HG03025 (cell line): ENCODE results near the gene SDCCAG8.
A peak's percentile ranks its signal among the peaks of the same experiment; 100 is the strongest.

ENCODE experiments used
- ATAC-seq: cut with Tn5 transposase; IDR thresholded peaks from one replicate; pipeline ENCODE4 v1.9.1; 2021; ENCODE audit warnings: mild to moderate bottlenecking, moderate library complexity; ENCODE audit not compliant: unreplicated experiment, low FRiP score

SDCCAG8 gene

DNA sequence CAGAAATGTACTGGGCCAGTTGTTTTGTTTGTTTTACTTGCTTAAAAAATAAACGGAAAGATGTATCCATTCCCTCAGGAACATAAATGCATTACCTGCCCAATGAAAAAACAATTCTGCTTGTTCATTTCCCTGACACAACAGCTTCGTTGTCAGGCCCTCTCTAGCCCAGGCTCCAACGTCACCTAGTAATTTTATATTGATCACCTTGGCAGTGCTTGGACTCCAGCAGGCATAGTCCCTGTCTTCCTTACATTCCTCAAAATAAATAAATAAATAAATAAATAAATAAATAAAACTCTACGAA is 2.0 kb upstream of the SDCCAG8 start:
- no peak for ATAC-seq

DNA sequence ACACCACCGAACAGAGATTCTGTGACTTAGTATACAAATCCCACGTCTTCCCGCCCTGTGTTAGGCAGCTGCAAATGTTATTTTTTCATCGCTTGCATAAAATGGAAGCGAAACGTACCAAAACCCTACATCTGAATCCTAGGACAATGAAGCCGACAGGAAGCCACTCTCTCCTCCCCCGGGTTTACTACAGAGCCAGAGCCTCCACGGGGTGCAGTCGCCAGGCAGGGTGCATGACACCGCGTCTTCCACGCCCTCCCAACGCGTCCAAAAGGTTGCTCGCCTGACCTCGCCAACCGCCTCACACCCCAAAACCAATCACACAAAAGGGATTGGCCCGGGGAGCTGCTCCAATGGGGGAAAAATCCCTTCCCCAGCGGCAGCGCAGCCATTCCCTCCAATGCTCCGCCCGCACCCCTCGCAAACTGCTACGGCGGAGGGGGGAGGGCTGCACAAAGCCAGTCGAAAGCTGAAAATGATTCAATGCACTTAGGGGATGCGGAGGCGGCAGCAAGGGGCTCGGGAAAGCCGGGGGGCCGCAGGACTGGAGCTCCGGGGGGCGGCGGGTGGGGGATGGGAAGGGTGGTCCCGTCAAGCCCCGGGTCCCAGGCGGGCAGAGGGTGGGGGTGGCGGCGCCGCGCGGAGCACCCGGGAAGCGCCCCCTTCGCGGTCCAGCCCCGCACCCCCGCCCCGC is 1.5 kb upstream of the SDCCAG8 start:
- ATAC-seq: peak; percentile 17

DNA sequence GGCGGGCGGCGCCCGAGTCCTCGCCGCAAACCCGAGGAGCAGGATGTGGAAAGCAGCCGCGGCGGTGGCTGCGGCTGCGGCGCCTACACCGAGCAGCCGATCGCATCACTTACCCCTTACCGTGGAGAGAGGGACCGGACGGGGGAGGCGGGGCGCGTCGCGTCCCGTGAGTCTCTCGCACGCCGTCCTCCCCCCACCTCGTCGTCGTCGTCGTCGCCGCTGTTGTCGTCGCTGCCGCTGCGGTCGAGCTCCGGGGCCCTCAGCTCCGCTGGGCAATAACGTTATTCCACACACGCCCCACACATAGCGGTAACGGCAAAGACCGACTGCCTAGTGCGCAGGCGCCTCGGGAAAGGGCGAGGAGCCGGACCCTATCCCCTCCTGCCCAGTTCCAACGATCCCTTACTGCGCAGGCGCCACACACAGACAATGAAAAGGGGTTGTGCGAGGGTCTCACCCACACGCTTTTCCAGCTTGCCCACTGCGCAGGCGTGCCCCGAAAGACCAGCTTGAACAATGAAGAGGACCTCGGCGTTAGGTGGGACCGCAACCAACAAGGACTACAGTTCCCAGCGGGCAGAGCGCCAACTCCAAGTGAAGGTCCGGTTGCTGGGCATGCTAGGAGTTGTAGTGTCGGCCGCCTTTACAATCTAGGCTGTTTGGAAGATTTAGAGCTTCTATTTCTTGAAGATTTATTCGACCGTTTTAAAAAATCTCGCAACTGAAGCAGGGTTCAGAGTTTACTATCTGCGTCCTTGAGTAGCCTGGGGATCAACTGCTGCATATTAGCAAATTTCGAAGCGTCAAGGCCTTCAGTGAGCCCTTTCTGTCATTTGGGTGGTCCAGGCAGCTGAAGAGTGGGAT is 682 bp upstream of the SDCCAG8 start, which contains the start of gene CEP170:
Gene CEP170, minus strand, starts transcription at position 355 of the 864 bp plus-strand sequence. CDS start 30,001 bp downstream, outside the sequence.
- peak; percentile 58 for ATAC-seq

- ATAC-seq: no peak
Observed at GRCh38 chr1:243256590-243256989, 749 bp downstream of the SDCCAG8 start.

- no peak for ATAC-seq
Observed at GRCh38 chr1:243257189-243257588, 1.3 kb downstream of the SDCCAG8 start.

- ATAC-seq: no peak
Observed at GRCh38 chr1:243258731-243259130, 2.9 kb downstream of the SDCCAG8 start.

DNA sequence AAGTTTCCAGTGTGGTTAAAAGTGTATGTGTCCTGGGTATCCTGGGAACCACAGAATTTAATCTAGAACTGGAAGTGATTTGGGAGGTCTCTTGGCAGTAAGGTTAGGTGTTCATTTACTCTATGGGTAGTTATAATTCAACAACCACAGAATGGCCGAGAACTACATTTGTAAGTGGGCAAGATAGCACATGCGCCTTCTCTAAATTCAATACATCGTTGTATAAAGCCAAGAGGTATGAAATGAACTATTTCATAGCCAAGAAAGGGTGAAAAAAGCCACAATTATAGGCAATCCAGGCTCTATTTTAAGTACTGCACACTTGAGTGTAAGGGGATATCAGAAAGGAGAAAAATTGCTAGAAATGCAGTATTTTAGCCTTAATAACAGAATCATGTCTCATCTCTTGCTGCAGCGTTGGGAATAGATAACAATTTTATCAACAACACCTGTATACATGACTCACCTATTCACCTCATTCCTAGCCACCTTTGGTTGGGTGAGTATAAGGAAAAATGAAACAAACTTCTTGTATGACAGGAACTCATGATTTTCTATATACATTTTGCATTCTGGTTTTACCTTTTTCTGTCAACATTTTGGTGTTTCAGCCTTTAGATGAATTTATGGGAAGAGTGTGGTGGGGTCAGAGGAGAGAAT is 4.5 kb downstream of the SDCCAG8 start:
- no peak for ATAC-seq

GRCh38 chr1:243261390-243261789 is 5.5 kb downstream of the SDCCAG8 start:
- ATAC-seq: no peak

DNA sequence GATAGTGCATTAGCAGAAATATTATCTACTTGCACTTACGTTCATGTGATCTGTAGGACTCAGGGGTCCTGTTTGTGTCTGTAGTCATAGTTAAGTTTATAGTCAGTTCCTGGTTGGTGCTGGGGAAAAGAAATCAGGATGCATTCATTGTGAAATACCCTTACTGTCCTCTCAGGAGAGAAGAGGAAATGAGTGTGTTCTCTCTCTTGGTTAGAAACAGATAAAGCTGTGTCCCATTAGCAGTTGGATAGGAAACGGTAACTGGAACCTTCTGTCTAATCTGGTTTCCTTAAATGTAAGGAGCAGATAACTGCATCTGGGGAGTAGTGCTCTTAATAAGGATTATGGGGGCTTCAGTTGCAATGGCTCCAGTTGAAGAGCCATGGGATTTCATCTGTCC is 8.9 kb downstream of the SDCCAG8 start:
- no peak for ATAC-seq

DNA sequence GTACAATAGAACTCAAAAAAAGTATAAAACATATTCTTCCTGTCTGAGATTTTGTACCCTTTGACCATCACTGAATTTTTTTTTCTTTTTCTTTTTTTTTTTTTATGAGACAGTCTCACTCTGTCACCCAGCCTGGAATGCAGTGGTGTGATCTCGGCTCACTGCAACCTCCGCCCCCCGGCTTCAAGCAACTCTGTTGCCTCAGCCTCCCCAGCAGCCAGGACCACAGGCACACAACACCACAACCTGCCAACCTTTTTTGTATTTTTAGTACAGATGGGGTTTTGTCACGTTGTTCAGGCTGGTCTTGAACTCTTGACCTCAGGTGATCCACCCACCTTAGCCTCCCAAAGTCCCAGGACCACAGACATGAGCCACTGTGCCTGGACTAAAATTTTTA is 10.4 kb downstream of the SDCCAG8 start:
- ATAC-seq: no peak

GRCh38 chr1:243267471-243267880 is 11.6 kb downstream of the SDCCAG8 start:
- ATAC-seq: no peak

DNA sequence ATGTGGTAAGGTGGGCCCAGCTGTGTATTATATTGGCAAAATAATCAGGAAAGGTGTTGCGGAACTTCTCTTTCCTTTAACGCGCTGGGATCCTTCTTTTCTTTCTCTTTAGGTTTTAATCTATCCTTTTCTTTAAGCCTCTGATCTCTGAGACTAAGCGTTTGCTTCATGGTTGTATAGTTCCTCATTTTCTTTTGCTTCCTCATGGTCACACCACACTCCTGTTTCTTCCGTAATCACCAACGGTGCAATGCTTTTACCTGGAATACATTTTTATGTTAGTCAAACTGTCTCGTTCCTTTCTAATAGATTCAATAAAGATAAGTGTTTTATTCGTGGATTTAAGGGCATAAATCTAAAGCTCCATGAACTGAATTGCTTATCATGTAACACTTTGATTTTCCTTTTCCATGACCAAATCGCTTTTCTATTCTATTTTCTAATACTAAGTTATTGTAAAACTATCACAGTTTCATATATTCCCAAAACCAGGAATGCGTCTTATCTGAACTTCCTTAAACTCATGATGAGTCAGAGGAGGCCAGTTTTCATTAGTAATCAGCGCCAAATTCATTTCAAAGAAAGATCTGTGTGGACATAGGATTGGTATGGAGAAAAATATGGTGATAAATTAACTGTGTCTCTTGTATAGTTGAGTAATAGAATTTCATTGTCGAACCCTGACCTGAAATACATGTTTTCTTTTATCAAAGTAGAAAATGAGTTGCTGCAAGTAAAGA is 12.2 kb downstream of the SDCCAG8 start:
- ATAC-seq: no peak

DNA sequence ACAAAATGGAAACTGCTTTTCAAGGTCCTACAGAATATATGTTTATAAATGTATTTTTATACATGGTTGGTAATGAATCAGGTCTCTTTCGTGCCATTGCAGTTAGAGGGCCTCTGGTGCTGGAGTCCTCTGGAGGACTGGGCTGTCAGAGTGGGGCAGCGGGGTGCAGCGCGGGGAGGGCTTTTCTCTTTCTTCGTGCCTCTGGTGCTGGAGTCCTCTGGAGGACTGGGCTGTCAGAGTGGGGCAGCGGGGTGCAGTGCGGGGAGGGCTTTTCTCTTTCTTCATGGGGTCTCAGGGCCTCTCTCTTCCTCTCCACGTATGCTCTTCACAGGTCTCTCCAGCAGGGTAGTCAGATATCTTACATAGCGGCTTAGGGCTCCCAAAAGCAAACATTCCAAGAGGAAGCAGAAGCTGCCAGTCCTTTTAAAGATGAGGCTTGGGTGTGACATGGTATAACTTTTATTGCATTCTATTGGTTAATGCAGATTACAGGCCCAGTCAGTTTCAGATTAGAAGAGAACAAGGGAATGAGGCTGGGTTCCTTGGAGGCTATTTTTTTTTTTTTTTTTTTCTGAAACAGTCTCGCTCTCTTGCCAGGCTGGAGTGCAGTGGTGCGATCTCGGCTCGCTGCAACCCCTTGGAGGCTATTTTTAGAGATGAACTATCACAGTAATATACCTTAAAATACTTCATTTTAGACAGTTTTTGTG is 13.1 kb downstream of the SDCCAG8 start:
- peak; percentile 29 for ATAC-seq

DNA sequence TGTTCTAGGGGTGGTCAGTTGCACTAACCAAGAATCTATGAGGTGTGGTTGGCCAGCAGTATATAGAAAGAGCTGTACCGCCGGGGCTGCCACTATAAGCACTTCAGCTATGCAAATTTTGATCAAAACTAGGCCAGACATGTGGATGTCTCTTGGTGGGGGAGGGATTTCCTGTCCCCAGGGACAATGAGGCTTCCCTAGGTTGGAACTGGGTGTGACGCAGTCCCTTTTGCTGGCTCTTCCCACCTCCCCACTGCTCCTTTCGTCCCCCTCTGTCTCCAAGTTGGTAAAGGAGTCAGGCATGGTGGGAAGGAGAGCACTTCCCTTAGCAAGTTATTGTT is 13.6 kb downstream of the SDCCAG8 start:
- peak; percentile 49 for ATAC-seq

GRCh38 chr1:243270097-243270864 is 14.4 kb downstream of the SDCCAG8 start:
- no peak for ATAC-seq

DNA sequence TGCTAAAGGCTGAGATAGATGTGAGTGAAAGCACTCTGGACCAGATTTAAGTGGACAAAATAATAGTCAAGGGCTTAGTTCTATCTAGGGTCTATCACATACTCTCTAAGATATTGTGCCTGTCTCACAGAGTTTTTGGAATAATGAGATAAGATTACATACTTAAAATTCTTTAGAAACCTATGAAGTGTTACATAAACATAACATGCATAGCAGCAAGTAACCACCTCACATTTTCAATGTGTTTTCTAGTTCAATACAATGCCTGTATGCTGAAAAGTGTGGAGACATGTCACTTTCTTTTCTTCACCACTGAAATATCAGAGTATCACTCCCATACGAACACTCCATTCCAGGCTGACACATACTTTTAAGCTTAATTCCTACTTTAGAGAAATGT is 16.2 kb downstream of the SDCCAG8 start:
- ATAC-seq: no peak

DNA sequence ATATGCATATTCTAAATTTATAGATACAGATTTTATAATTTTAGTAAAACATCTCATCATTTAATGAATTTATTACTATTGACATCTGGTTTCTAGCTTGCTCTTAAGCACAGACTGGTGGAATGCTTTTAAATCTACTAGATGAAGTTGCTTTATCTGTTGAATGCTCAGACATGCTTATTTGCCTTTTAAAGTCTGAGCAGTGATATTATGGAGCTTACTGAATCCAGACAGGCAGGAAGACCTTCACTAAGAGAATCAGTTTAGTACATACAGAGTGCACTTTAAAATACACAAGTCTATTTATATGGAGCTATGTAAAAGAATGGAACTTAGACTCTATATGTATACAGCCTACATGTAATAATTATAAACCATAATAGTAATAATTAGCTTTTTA is 16.6 kb downstream of the SDCCAG8 start:
- ATAC-seq: no peak

- ATAC-seq: no peak
Observed at GRCh38 chr1:243273506-243273905, 17.7 kb downstream of the SDCCAG8 start.

GRCh38 chr1:243273945-243274344 is 18.1 kb downstream of the SDCCAG8 start:
- ATAC-seq: no peak
